Muscle of arm (tissue), 14 donors: ENCODE data around the gene GRID2IP. TPM values are rescaled to one million over a fixed set of nuclear protein-coding genes. Genes with fewer than 3 reads are reported as not detected.
"Not testable (repeated sequence)": the region's sequence is repeated elsewhere in the genome, so short reads cannot be mapped to it uniquely, and the experiment has no call there.

Experiments used
- DNase-seq: peaks from one replicate; pipeline ENCODE4 v3.0.0-alpha.2; 2013
- long read RNA-seq, 11 donors: transcript quantifications; one replicate each; lab custom pipeline, GENCODE V29; 2026
- polyA plus RNA-seq, 12 donors: library from polyadenylated mRNA; unstranded; fragments of 120-200 nt; gene quantifications; one replicate each; pipeline ENCODE4 v1.2.1, GENCODE V29; 2013; ENCODE audit not compliant: insufficient read length in 12 of 12

GRID2IP gene
- under 1 TPM in 9 of 12 donors, not detected in 3; 0.07 to 0.57 (median 0.13) TPM for polyA plus RNA-seq
- long read RNA-seq, donor 1: 0 reads
- long read RNA-seq, donor 2: 0 reads
- long read RNA-seq, donor 3: 0 reads
- long read RNA-seq, donor 4: 0 reads
- long read RNA-seq, donor 5, partial matches to known transcripts: 98 of 124 reads
- long read RNA-seq, donor 5, other reads (novel, unspliced or antisense): 26 of 124 reads
- long read RNA-seq, donor 6: 0 reads
- long read RNA-seq, donor 7: 0 reads
- long read RNA-seq, donor 8: 0 reads
- long read RNA-seq, donor 9: 0 reads
- long read RNA-seq, donor 10: 0 reads
- long read RNA-seq, donor 11: 0 reads

- no peak for DNase-seq
Observed at GRCh38 chr7:6551016-6551511, at the start of gene GRID2IP. Gene GRID2IP (minus strand): TSS chr7:6551461. CDS start chr7:6551436, 25 bp downstream.

GRCh38 chr7:6600093-6600492 lies 48.8 kb upstream of the GRID2IP start:
- DNase-seq: no peak

GRCh38 chr7:6590645-6591110 lies 39.4 kb upstream of the GRID2IP start:
- no peak for DNase-seq

GRCh38 chr7:6589829-6590644 lies 38.8 kb upstream of the GRID2IP start, which contains the start of gene INTS15:
Gene INTS15 (plus strand): TSS chr7:6590021. CDS start chr7:6590284, 263 bp downstream.
- peak; percentile 81 for DNase-seq

GRCh38 chr7:6589151-6589828 lies 38.0 kb upstream of the GRID2IP start:
- no peak for DNase-seq

GRCh38 chr7:6588566-6588965 lies 37.3 kb upstream of the GRID2IP start:
- no peak for DNase-seq

- DNase-seq: not testable (repeated sequence)
Observed at GRCh38 chr7:6585746-6586432, 34.6 kb upstream of the GRID2IP start.

GRCh38 chr7:6579446-6579845 lies 28.2 kb upstream of the GRID2IP start:
- DNase-seq: no peak

GRCh38 chr7:6578114-6579084 lies 27.1 kb upstream of the GRID2IP start:
- DNase-seq: no peak

GRCh38 chr7:6577369-6578113 lies 26.3 kb upstream of the GRID2IP start, which contains the start of gene ZDHHC4:
Gene ZDHHC4 (plus strand): TSS chr7:6577454. CDS start chr7:6580562, 3,108 bp downstream.
- DNase-seq: peak; percentile 91

GRCh38 chr7:6576867-6577368 lies 25.7 kb upstream of the GRID2IP start:
- not testable (repeated sequence) for DNase-seq

GRCh38 chr7:6576024-6576866 lies 25.0 kb upstream of the GRID2IP start:
- no peak for DNase-seq

- DNase-seq: no peak
Observed at GRCh38 chr7:6575281-6576023, 24.2 kb upstream of the GRID2IP start.

- DNase-seq: no peak
Observed at GRCh38 chr7:6571160-6571779, 20.0 kb upstream of the GRID2IP start.

GRCh38 chr7:6567886-6568285 lies 16.6 kb upstream of the GRID2IP start:
- DNase-seq: no peak

- DNase-seq: no peak
Observed at GRCh38 chr7:6565655-6566054, 14.4 kb upstream of the GRID2IP start.
